H9 (cell line): ENCODE data around the gene TMC1. TPM values are rescaled to one million over a fixed set of nuclear protein-coding genes. Genes with fewer than 3 reads are reported as not detected.

Experiments
- DNase-seq: peaks from one replicate; pipeline ENCODE4 v3.0.0-alpha.2; 2017
- H2AFZ ChIP-seq: one replicate; pipeline ENCODE4 v1.6.1; 2013; ENCODE audit warnings: mild to moderate bottlenecking, low read length, control low read depth, moderate library complexity
- H2AK5ac ChIP-seq: 2 replicates; pipeline ENCODE4 v1.6.1; 2013; ENCODE audit warnings: low read length, control low read depth, mixed read lengths; ENCODE audit not compliant: insufficient read length
- H2BK120ac ChIP-seq: one replicate; pipeline ENCODE4 v1.6.1; 2013; ENCODE audit warnings: low read depth, mild to moderate bottlenecking, low read length, control low read depth, inconsistent platforms; ENCODE audit not compliant: poor library complexity, severe bottlenecking
- H2BK12ac ChIP-seq: 2 replicates; pipeline ENCODE4 v1.6.1; 2013; ENCODE audit warnings: low read length, control low read depth, mixed read lengths, low read depth; ENCODE audit not compliant: insufficient read length
- H2BK15ac ChIP-seq: 2 replicates; pipeline ENCODE4 v1.6.1; 2013; ENCODE audit warnings: low read depth, low read length, control low read depth
- H2BK20ac ChIP-seq: one replicate; pipeline ENCODE4 v1.6.1; 2013; ENCODE audit warnings: low read depth, mild to moderate bottlenecking, low read length, control low read depth, inconsistent platforms; ENCODE audit not compliant: poor library complexity, severe bottlenecking
- H2BK5ac ChIP-seq: 2 replicates; pipeline ENCODE4 v1.6.1; 2013; ENCODE audit warnings: low read length, control low read depth, mixed read lengths; ENCODE audit not compliant: insufficient read length
- H3K14ac ChIP-seq: 2 replicates; pipeline ENCODE4 v1.6.1; 2013; ENCODE audit warnings: low read length, control low read depth; ENCODE audit not compliant: insufficient read depth
- H3K18ac ChIP-seq: 2 replicates; pipeline ENCODE4 v1.6.1; 2013; ENCODE audit warnings: low read depth, mild to moderate bottlenecking, mixed read lengths, low read length, control low read depth; ENCODE audit not compliant: insufficient read length
- H3K23ac ChIP-seq: 2 replicates; pipeline ENCODE4 v1.6.1; 2013; ENCODE audit warnings: low read length, control low read depth, mixed read lengths, low read depth; ENCODE audit not compliant: insufficient read length
- H3K23me2 ChIP-seq: 2 replicates; pipeline ENCODE4 v1.6.1; 2013; ENCODE audit warnings: low read depth, mild to moderate bottlenecking, mixed read lengths, low read length, control low read depth; ENCODE audit not compliant: insufficient read length, poor library complexity, severe bottlenecking
- H3K27ac ChIP-seq: 2 replicates; pipeline ENCODE4 v1.5.1; 2013; ENCODE audit warnings: low read length, control low read depth, mixed read lengths, low read depth; ENCODE audit not compliant: insufficient read length
- H3K27me3 ChIP-seq: 2 replicates; pipeline ENCODE4 v1.6.1; 2013; ENCODE audit warnings: low read length, control low read depth, inconsistent platforms; ENCODE audit not compliant: insufficient read depth
- H3K4ac ChIP-seq: 2 replicates; pipeline ENCODE4 v1.6.1; 2013; ENCODE audit warnings: low read depth, mild to moderate bottlenecking, control low read depth, inconsistent platforms, low read length, moderate library complexity
- H3K4me1 ChIP-seq: 2 replicates; pipeline ENCODE4 v1.6.1; 2013; ENCODE audit warnings: low read length, control low read depth, inconsistent platforms; ENCODE audit not compliant: insufficient read depth
- H3K4me2 ChIP-seq: 2 replicates; pipeline ENCODE4 v1.6.1; 2013; ENCODE audit warnings: low read length, control low read depth, mixed read lengths; ENCODE audit not compliant: insufficient read length, insufficient read depth
- H3K56ac ChIP-seq: 2 replicates; pipeline ENCODE4 v1.6.1; 2013; ENCODE audit warnings: low read depth, mild to moderate bottlenecking, mixed read lengths, low read length, control low read depth; ENCODE audit not compliant: insufficient read length
- H3K79me1 ChIP-seq: 2 replicates; pipeline ENCODE4 v1.6.1; 2013; ENCODE audit warnings: low read depth, mild to moderate bottlenecking, moderate library complexity, low read length, control low read depth, inconsistent platforms; ENCODE audit not compliant: insufficient read depth, poor library complexity, severe bottlenecking
- H3K79me2 ChIP-seq: 2 replicates; pipeline ENCODE4 v1.6.1; 2013; ENCODE audit warnings: low read length, control low read depth, inconsistent platforms; ENCODE audit not compliant: insufficient read depth
- H3K9ac ChIP-seq: 2 replicates; pipeline ENCODE4 v1.6.1; 2013; ENCODE audit warnings: low read length, control low read depth, mixed read lengths; ENCODE audit not compliant: insufficient read length; ENCODE audit errors: extremely low read depth
- H3K9me3 ChIP-seq: one replicate; pipeline ENCODE4 v1.6.1; 2013; ENCODE audit warnings: low read depth, low read length, inconsistent platforms; ENCODE audit not compliant: control insufficient read depth
- H3T11ph ChIP-seq: one replicate; pipeline ENCODE4 v1.6.1; 2013; ENCODE audit warnings: mild to moderate bottlenecking, low read length, control low read depth, inconsistent platforms
- H4K20me1 ChIP-seq: one replicate; pipeline ENCODE4 v1.6.1; 2013; ENCODE audit not compliant: control insufficient read depth, insufficient read length, insufficient read depth
- H4K5ac ChIP-seq: 2 replicates; pipeline ENCODE4 v1.6.1; 2013; ENCODE audit warnings: low read depth, mild to moderate bottlenecking, mixed read lengths, low read length, control low read depth; ENCODE audit not compliant: insufficient read length
- H4K8ac ChIP-seq: replicated peaks from 2 replicates; pipeline ENCODE4 v1.6.1; 2013; ENCODE audit warnings: low read length, control low read depth, mixed read lengths, low read depth; ENCODE audit not compliant: insufficient read length
- H4K91ac ChIP-seq: 2 replicates; pipeline ENCODE4 v1.6.1; 2013; ENCODE audit warnings: low read depth, mild to moderate bottlenecking, moderate library complexity, mixed read lengths, low read length, control low read depth; ENCODE audit not compliant: insufficient read length
- H3K27ac Mint-ChIP-seq, 3 experiments: 2 replicates in 2 of 3; 3 replicates in 1 of 3; pipeline ENCODE4 v1.8.0; 2020 to 2021; ENCODE audit warnings: mixed read lengths in 3 of 3, mild to moderate bottlenecking in 1 of 3, moderate library complexity in 1 of 3
- H3K27me3 Mint-ChIP-seq: 2 replicates; pipeline ENCODE4 v1.8.0; 2021; ENCODE audit warnings: low read depth, mild to moderate bottlenecking, moderate library complexity, mixed read lengths
- H3K36me3 Mint-ChIP-seq, 3 experiments: 2 replicates in 2 of 3; 3 replicates in 1 of 3; pipeline ENCODE4 v1.8.0; 2020 to 2021; ENCODE audit warnings: low read depth in 3 of 3, mixed read lengths in 3 of 3; ENCODE audit not compliant: insufficient read depth in 1 of 3
- H3K4me1 Mint-ChIP-seq, 2 experiments: 2 replicates each; pipeline ENCODE4 v1.8.0; 2020; ENCODE audit warnings: mixed read lengths in 2 of 2
- H3K4me3 Mint-ChIP-seq, 2 experiments: 2 replicates in 1 of 2; 3 replicates in 1 of 2; pipeline ENCODE4 v1.8.0; 2020 to 2021; ENCODE audit warnings: mild to moderate bottlenecking in 2 of 2, mixed read lengths in 2 of 2, moderate library complexity in 1 of 2
- H3K9me3 Mint-ChIP-seq, 2 experiments: 2 replicates in 1 of 2; 3 replicates in 1 of 2; pipeline ENCODE4 v1.8.0; 2020; ENCODE audit warnings: mild to moderate bottlenecking in 2 of 2, mixed read lengths in 2 of 2, moderate library complexity in 1 of 2
- CTCF ChIP-seq: fragments of 200-600 bp; sonication (generic); conservative IDR thresholded peaks from 3 replicates; pipeline ENCODE4 v1.8.0; 2021; ENCODE audit warnings: antibody characterized with exemption, mild to moderate bottlenecking
- WGBS: extraction: QIAGEN DNeasy Blood & Tissue Kit; methylation state at CpG from one replicate; pipeline ENCODE4 v1.1.7; 2013; ENCODE audit warnings: missing lambda C conversion rate, low lambda C conversion rate, mixed read lengths; ENCODE audit not compliant: insufficient read length; ENCODE audit errors: extremely low coverage; 5-methylcytosine and 5-hydroxymethylcytosine counted together
- total RNA-seq: library from RNA; stranded (reverse); gene quantifications from 2 replicates; pipeline ENCODE4 v1.2.1, GENCODE V29; 2021

Gene TMC1
- total RNA-seq, 1 experiment from 2014 or later = 2.4 TPM

GRCh38 chr9:72855321-72855720 is 333.9 kb downstream of the TMC1 start:
- H3K27me3 ChIP-seq = no peaks in the 10 kb centered on the region
- H4K8ac ChIP-seq = no peak overlapping the region
- H3K4me1 Mint-ChIP-seq = peaks cover 19 to 20% of the 10 kb centered on the region in 2 experiments
- H3K9me3 Mint-ChIP-seq = peaks cover 7 to 10% of the 10 kb centered on the region in 2 experiments
- H3K9ac ChIP-seq = no peak overlapping the region
- H3K14ac ChIP-seq = no peak overlapping the region
- H4K91ac ChIP-seq = no peak overlapping the region
- no peak overlapping the region for H2AFZ ChIP-seq
- H3K79me2 ChIP-seq = no peaks in the 10 kb centered on the region
- no CpG with 5 or more reads among the region's 1 CpG for WGBS
- no peaks in the 10 kb centered on the region for H3K9me3 ChIP-seq
- H2BK120ac ChIP-seq = no peak overlapping the region
- no peaks in the 10 kb centered on the region for H3K79me1 ChIP-seq
- no peaks in the 10 kb centered on the region for H3K23me2 ChIP-seq
- no peak overlapping the region for H3K4me3 Mint-ChIP-seq
- no peak overlapping the region for H2BK12ac ChIP-seq
- H2BK15ac ChIP-seq = no peak overlapping the region
- H3K27ac Mint-ChIP-seq = no peak overlapping the region
- H3K18ac ChIP-seq = no peak overlapping the region
- TF ChIP-seq CTCF = no peak
- H2BK20ac ChIP-seq = no peak overlapping the region
- H2AK5ac ChIP-seq = no peak overlapping the region
- peaks cover 2 to 9% (median 2%) of the 10 kb centered on the region in 3 experiments; a peak in 4 of 7 replicates for H3K36me3 Mint-ChIP-seq
- H3K27me3 Mint-ChIP-seq = no peaks in the 10 kb centered on the region; the same call in 1 of the 2 replicates
- H4K5ac ChIP-seq = no peak overlapping the region
- no peaks in the 10 kb centered on the region for H3K4me1 ChIP-seq
- no peak for DNase-seq
- H3K4me2 ChIP-seq = no peak overlapping the region
- H3T11ph ChIP-seq = no peak overlapping the region
- no peak overlapping the region for H3K4ac ChIP-seq
- no peak overlapping the region for H2BK5ac ChIP-seq
- no peaks in the 10 kb centered on the region for H4K20me1 ChIP-seq
- no peak overlapping the region for H3K56ac ChIP-seq
- no peak overlapping the region for H3K27ac ChIP-seq
- no peak overlapping the region for H3K23ac ChIP-seq
